ENCODE results near the gene PPA1.
"Not testable (repeated sequence)": the region's sequence is repeated elsewhere in the genome, so short reads cannot be mapped to it uniquely, and the experiment has no call there.

PPA1 gene

DNA sequence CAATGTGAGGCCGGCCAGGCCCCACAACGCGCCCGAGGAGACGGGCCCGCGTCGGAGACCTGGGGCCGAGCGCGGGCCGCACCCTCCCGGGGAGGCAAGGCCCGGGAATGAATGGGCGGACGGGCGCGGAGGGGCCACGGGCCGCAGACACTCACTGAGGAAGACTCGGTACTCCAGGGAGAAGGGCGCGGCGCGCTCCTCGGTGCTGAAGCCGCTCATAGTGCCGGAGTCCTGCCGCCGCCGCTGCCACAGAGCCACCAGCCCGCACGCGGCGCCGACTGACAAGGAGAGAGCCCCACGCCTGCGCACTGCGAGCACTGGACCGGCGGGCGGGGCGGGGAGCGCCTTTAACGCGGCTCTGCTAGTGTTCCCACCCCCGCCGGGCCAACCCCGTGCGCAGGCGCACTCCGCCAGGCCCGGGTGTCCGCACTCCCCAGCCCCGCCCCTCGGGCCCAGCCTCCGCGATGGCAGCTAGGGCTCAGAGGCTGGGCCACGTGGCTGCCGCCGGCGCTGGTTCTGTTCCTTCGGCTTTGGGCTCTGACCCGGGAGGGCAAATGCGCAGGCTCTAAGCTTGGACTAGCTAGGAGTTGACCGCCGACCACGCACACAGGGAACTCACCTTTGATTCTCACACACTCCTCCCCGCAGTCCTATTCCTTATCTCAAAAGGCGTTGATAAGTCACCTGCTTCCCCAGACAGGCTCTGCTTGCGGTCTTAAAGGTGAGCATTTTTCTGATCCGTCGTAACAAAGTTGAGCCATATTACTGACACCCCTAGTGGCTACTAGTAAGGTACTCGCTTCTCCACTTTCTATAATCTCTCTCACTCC, at the start of gene PPA1:
Gene PPA1 (minus strand): TSS at position 321 of the 830 bp plus-strand sequence. CDS start 102 bp downstream, at position 219.
- DNase-seq = peak; percentile 81 to 92

DNA sequence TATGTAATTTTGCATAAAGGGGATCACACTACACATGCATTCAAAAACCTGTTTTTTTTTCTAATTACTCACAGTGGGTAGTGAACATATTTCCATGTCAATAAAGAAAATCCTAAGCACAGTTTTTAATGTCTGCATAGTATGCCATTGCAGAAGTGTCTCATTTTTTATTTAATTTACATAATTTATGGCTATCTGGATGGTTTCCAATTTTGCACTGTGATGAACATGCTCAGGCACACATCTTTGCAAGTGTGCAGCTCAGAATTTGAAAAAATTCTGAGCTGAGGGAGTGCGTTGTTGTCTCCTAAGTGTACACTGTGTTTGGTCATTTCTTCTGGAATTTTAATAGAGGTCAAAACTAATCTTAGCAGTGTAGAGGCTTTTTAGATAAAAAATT, 48.4 kb upstream of the PPA1 start:
- no peak for DNase-seq

DNA sequence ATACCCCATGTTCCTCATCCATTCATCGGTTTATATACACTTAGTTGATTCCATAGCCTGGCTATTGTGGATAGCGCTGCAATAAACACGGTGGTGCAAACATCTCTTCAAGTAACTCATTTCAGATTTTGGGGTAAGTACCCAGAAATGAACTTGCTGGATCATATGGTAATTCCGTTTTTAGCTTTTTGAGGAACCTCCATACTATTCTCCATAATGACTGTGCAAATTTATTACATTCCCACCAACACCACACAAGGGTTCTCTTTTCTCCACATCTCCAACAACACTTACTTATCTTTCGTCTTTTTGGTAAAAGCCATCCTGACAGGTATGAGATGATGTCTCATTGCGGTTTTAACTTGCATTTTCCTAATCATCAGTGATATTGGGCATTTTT, 46.9 kb upstream of the PPA1 start:
- no peak for DNase-seq

- no peak for DNase-seq
These were observed 44.3 kb upstream of the PPA1 start for GRCh38 chr10:70277396-70278030.

DNA sequence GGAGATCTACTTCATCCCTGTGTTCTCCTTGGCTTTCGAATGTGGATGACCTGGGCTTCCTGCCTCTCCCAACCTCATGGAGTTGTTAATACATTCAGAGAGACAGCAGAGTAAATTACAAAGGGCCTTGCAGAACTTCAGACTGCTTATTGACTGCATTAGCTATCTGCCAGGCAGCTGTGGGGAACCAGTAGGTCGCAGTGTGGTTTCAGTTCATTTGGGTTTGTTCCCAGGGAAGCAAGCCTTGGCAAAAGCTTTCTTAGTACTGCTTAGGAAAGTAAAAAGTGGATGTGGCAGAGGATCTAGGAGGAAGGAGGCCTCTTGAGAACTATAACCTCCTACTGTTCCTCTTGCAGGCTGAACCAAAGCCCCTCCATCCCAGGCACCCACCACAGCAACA, 41.4 kb upstream of the PPA1 start:
- DNase-seq = no peak

GRCh38 chr10:70272925-70273316, 39.7 kb upstream of the PPA1 start:
- peak in 1 of 2 experiments; percentile 30 for DNase-seq

GRCh38 chr10:70271996-70272924, 39.0 kb upstream of the PPA1 start:
- DNase-seq = no peak

DNA sequence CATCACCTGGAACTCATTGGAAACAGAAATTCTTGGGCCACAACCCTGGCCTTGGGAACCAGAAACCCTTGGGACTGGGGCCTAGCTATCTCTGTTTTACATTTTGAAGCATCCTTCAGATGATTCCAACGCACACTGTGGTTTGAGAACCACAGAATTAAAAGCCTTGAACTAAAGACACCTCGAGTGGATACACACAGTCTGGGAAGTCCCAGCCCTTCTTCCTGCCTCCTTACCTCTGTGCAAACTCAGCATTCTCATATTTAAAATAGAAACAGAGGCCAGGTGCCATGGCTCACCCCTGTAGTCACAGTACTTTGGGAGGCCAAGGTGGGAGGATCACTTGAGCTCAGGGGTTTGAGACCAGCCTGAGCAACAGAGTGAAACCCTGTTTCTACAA, 37.7 kb upstream of the PPA1 start:
- no peak for DNase-seq

DNA sequence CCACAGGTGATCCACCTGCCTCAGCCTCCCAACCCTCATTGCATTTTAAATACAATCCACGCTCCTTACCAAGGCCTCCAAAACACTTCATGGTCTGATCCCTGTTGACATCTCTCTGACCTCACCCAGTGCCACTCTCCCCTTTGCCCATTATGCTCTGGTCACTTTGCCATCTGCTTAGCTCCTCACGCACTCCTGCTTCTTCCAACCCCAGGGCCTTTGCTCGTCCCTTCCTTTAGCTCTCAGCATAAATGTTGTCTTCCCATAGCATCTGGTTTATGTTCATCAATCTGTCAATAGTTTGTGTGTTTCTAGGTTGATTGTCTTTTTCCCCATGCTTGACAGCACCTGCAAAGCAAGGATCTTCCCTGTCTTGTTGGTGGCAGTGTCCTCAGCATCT, 36.5 kb upstream of the PPA1 start:
- DNase-seq = no peak

- DNase-seq = no peak
These were observed 35.1 kb upstream of the PPA1 start for GRCh38 chr10:70268376-70268775.

GRCh38 chr10:70267161-70267933, 34.1 kb upstream of the PPA1 start:
- DNase-seq = peak; percentile 63 to 80

- DNase-seq = no peak
These were observed 33.5 kb upstream of the PPA1 start for GRCh38 chr10:70266701-70267100.

- DNase-seq = no peak
These were observed 32.8 kb upstream of the PPA1 start for GRCh38 chr10:70266056-70266455.

- peak in 1 of 2 experiments; percentile 26 for DNase-seq
These were observed 31.9 kb upstream of the PPA1 start for GRCh38 chr10:70265032-70265689.

DNA sequence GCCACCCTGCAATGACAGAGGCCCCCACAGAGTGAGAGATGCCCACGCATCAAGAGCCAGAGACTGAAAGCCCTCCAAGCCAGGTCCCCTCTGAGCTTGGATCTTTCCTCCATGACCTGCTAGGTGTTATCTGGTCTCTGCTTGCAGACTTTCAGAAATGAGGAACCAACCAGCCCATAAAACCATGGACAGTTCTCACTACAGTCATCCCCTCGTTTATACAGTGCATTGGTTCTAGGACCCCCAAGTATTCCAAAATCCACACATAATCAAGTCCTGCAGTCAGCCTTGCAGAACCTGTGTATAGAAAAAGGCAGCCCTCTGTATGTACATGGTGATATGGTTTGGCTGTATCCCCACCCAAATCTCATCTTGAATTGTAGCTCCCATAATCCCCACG, 27.5 kb upstream of the PPA1 start:
- DNase-seq = no peak

GRCh38 chr10:70260259-70260658, 27.0 kb upstream of the PPA1 start:
- DNase-seq = no peak

- DNase-seq = no peak
These were observed 25.0 kb upstream of the PPA1 start for GRCh38 chr10:70258216-70258615.

- not testable (repeated sequence) for DNase-seq
These were observed 24.6 kb upstream of the PPA1 start for GRCh38 chr10:70257816-70258215.

GRCh38 chr10:70256463-70256862, 23.2 kb upstream of the PPA1 start:
- DNase-seq = no peak

GRCh38 chr10:70255329-70256299, 22.4 kb upstream of the PPA1 start:
- no peak for DNase-seq

Measured in SW 1271 (cell line).